Right ventricle myocardium inferior (tissue), 1 donor: ENCODE measurements around the gene CD69. TPM values are rescaled to one million over a fixed set of nuclear protein-coding genes. Genes with fewer than 3 reads are reported as not detected.

Source experiments
- ATAC-seq: fragments of 200-7000 bp; cut with Tn5 transposase; one replicate; pipeline ENCODE4 v1.9.1; 2020; ENCODE audit warnings: mild to moderate bottlenecking, moderate library complexity
- DNase-seq: peaks from one replicate; pipeline ENCODE4 v3.0.0; 2021; ENCODE audit errors: missing footprints
- intact Hi-C: fragments of 100-400 bp; cut with DNase I; formaldehyde crosslinking; loops from one replicate; pipeline ENCODE4 v1.11.0; 2022
- total RNA-seq: library from RNA; stranded (reverse); fragmentation: NEBNext Ultra II Directional; extraction: Animal tissue kit (Norgen Biotek cat#: 25700); gene quantifications from one replicate; pipeline ENCODE4 v1.2.1, GENCODE V29; 2021
- donor health status: DM: no; HTN: yes; CAD: no; lungs with severe emphysema.

CD69 gene
- total RNA-seq, 1 donor from 2014 or later = 0.32 TPM

- ATAC-seq = no peak
- intact Hi-C loops = no loop called here
- DNase-seq = no peak
Measured at GRCh38 chr12:9784326-9784725, 23.6 kb upstream of the CD69 start.

- intact Hi-C loops = no loop called here
- ATAC-seq = no peak
- DNase-seq = no peak
Measured at GRCh38 chr12:9782547-9783382, 22.1 kb upstream of the CD69 start.

GRCh38 chr12:9781360-9781759, 20.7 kb upstream of the CD69 start:
- no peak for ATAC-seq
- no peak for DNase-seq
- intact Hi-C loops = no loop called here

- intact Hi-C loops = no loop called here
- no peak for ATAC-seq
Measured at GRCh38 chr12:9779209-9779608, 18.5 kb upstream of the CD69 start.

DNA sequence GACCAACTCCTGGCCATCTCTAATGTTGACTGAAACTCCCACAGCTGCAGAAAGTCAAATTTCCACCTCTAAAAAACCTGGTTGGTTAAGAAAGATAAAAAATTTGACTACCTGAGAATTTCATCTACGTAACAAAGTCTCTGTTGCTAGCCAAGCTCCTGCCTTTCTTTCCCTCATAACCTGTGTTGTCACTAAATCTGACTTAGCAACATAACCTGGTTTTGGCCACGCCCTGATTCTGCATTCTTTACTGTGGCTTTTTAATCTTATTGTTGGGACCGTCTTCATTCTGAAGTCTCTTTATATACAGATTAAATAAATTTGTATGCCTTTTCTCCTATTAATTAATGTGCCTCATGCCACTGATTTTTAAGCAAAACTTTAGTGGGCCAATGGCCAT, 16.1 kb upstream of the CD69 start:
- no peak for ATAC-seq
- DNase-seq = no peak
- intact Hi-C loops = no loop called here

More at GRCh38 chr12:9779209-9779608, 18.5 kb upstream of the CD69 start:
- DNase-seq = no peak

DNA sequence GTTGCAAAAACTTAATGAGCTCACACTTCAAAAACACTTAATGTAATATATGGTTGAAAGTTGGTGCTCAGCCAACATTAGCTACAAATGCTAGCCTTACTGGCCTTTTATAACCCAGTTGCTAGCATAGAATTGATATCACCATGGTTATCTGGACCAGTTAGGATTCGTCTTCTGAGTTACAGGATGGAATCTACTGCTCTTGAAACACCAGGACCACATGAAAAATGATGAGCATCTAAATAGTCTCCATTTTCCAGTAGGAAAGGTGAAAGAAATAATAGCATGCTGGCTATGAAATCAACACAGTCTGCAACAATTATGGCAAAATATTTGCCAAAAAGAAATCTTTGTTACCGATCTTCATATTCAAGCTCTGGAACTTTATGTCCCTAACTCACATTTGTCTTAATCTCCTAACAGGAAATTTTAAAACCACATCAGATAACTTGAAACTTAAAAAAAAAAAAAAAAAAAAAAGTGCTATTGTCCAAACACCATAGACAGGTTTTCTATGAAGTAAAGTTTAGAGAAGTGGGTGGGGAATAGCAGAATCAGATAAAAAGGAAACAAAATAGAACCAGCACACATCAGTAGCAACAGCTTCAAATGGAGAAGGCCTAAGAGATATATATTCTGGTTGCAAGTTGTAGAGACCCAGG, 12.6 kb upstream of the CD69 start:
- no peak for ATAC-seq
- intact Hi-C loops = no loop called here
- no peak for DNase-seq

- intact Hi-C loops = no loop called here
- DNase-seq (no peak), ATAC-seq (no peak)
Measured at GRCh38 chr12:9763025-9763424, 2.3 kb upstream of the CD69 start.

DNA sequence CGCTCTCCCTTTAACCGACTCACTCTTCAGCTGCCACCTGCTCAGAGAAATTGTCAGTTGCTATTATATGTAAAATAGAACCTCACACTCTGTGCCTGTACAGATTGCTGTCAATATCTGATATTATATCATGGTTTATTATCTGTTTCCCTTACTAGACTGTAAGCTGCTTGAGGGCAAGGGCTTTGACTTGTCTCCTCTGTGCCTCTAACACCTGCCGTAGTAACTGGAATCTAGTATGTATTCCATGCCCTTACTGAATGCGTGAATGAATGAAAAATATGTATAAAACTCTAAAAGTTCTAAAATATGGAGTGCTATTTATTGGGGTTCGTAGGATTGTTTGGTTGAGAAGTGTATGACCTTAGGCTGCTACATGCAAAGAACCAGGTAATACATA, 1.7 kb upstream of the CD69 start:
- DNase-seq (no peak), ATAC-seq (no peak)
- intact Hi-C loops = no loop called here

GRCh38 chr12:9761419-9761781, 699 bp upstream of the CD69 start:
- ATAC-seq = no peak
- DNase-seq = no peak
- intact Hi-C loops = no loop called here

- DNase-seq = no peak
- intact Hi-C loops = no loop called here
- ATAC-seq = no peak
Measured at GRCh38 chr12:9760120-9760519, 581 bp downstream of the CD69 start.

GRCh38 chr12:9759694-9760093, 1.0 kb downstream of the CD69 start:
- DNase-seq (no peak), ATAC-seq (no peak)
- intact Hi-C loops = loop anchor here (10.0 kb wide), 1 partner anchor 805 kb away; no protein-coding TSS in a partner anchor

- ATAC-seq (no peak), DNase-seq (no peak)
- intact Hi-C loops = loop anchor here (10.0 kb wide), 1 partner anchor 807 kb away; no protein-coding TSS in a partner anchor
Measured at GRCh38 chr12:9758119-9758518, 2.6 kb downstream of the CD69 start.

GRCh38 chr12:9757433-9758025, 3.2 kb downstream of the CD69 start:
- DNase-seq (no peak), ATAC-seq (no peak)
- intact Hi-C loops = loop anchor here (10.0 kb wide), 1 partner anchor 807 kb away; no protein-coding TSS in a partner anchor

DNA sequence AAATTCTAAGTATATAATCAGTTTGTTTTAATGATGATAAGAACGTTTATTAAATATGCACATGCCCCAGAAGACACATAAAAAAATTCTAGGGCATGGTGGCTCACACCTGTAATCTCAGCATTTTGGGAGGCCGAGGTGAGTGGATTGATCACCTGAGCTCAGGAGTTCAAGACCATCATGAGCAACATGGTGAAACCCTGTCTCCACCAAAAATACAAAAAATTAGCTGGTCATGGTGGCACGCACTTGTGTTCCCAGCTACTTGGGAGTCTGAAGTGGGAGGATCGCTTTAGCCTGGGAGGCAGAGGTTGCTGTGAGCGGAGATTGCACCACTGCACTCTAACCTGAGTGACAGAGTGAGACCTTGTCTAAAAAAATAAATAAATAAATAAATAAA, 4.0 kb downstream of the CD69 start:
- ATAC-seq = no peak
- intact Hi-C loops = loop anchor here (10.0 kb wide), 1 partner anchor 808 kb away; no protein-coding TSS in a partner anchor
- DNase-seq = no peak

DNA sequence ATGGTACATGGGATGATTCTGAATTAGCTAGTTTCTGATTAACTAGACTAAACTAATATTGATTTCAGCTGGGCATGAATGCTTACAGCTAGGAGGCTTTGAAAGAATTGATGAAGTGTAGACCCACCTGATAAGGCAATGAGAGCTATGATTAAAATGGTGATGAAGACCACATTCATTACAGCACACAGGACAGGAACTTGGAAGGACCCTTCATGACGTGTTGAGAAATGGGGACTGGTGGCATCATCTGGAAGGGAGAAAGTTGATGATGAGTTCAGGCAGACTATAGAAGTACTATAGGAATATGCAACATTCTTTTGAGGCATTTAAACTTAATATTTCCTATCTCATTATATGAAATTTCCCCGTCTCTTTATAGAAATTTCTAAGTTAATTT, 4.5 kb downstream of the CD69 start:
- ATAC-seq (no peak), DNase-seq (no peak)
- intact Hi-C loops = loop anchor here (10.0 kb wide), 1 partner anchor 809 kb away; no protein-coding TSS in a partner anchor

DNA sequence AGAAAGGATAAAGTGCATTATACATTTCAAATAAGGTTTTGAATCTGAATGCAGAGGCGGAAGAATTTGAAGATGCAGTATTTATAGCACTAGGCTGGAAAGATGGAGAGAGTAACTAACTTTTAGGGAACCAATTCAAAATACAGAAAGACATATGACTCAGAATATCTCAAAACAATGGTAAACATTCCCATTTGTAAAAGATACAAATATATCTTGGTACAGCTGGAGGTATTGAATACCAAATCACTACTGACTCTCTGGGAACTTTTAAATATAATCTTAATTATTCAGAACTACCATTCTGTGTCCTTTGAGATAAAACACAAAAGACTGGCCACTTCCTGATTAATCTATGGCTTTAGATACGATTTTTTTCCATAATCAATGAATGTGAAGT, 5.1 kb downstream of the CD69 start:
- no peak for ATAC-seq
- intact Hi-C loops = loop anchor here (10.0 kb wide), 1 partner anchor 809 kb away; no protein-coding TSS in a partner anchor
- DNase-seq = no peak

DNA sequence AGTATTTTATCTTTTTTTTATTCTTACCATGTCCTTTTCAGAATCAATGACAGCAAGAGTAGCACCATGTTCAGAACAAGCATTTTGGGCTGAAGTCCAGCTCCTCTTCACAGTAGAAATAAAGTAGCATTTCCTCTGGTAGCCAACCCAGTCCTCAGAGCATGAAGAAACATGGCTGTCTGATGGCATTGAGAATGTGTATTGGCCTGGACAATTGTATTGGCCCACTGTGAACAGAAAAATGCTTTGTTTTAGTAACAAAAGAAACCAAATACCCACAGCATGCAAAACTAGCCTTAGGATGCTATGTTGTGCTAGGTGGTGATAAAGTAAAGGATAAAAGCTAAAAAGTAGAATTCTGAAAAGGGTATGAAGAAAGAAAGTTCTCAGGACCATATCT, 5.7 kb downstream of the CD69 start:
- no peak for ATAC-seq
- no peak for DNase-seq
- intact Hi-C loops = loop anchor here (10.0 kb wide), 1 partner anchor 810 kb away; no protein-coding TSS in a partner anchor

- ATAC-seq = no peak
- DNase-seq = no peak
- intact Hi-C loops = loop anchor here (5.0 to 10.0 kb wide), 2 partner anchors 388 to 810 kb away; no protein-coding TSS in a partner anchor
Measured at GRCh38 chr12:9754099-9754927, 6.4 kb downstream of the CD69 start.

DNA sequence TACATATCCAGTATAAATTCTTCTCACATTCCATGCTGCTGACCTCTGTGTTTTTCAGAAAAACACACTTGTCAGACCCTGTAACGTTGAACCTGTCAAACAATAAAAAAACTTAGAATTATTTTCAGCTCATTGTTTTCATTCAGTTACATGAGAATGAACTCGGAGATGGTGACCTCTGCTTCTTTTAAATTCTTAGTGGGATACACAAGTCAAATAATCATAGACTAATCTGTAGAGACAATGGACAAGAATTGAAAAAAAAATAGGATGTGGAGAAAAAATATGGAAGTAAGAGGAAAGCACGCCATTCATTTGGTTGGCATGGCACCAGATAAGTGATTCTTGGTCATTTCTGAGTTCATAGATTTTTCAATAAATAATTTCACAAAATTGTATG, 7.2 kb downstream of the CD69 start:
- ATAC-seq (no peak), DNase-seq (no peak)
- intact Hi-C loops = loop anchor here (5.0 to 10.0 kb wide), 2 partner anchors 389 to 811 kb away; no protein-coding TSS in a partner anchor
